HG03571 (cell line): ENCODE results near the gene SLC6A7.

Experiments used
- ATAC-seq: cut with Tn5 transposase; IDR thresholded peaks from one replicate; pipeline ENCODE4 v1.9.1; 2021; ENCODE audit not compliant: unreplicated experiment

SLC6A7 gene

DNA sequence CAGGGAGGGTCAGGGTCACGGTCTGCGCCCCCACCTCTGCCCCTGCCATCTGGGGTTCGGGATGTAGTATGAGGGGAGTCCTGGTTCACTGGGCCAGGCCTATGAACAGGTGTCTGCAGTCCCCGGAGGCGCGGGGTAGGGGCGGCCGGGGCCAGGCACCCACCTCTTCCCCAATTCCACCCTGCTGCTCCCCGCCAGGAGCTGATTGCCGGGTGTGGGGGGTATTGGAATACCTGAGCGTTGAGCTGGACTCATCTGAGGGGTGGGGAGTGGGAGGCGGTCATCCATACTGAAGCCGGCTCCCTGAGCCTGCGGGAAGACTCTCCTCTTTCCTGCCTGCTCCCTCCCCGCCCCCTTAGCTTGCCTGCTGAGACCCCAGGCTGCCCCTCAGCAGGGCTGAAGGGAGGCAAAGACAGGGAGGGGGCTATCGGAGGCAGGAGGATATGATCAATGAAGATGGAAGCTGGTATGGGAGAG, 679 bp downstream of the SLC6A7 start:
- no peak for ATAC-seq

DNA sequence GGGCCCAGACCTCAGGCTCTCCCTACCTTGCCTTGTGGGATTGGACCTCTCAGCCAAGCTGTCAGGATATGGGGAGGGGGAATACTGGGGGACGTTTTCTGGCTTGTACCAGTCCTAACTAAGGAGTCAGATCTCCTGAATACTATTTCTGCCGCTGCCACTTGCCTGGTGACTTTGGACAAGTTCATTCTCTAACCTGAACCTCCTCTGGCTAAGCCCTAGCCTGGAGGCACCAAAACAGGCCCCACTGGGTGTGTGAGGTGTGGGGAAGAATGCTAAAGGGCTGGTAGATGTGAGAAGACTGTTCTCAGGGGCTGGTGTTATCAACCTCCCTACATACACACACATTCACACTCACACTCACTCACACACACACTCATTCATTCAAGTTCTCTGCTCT, 1.1 kb downstream of the SLC6A7 start:
- no peak for ATAC-seq

DNA sequence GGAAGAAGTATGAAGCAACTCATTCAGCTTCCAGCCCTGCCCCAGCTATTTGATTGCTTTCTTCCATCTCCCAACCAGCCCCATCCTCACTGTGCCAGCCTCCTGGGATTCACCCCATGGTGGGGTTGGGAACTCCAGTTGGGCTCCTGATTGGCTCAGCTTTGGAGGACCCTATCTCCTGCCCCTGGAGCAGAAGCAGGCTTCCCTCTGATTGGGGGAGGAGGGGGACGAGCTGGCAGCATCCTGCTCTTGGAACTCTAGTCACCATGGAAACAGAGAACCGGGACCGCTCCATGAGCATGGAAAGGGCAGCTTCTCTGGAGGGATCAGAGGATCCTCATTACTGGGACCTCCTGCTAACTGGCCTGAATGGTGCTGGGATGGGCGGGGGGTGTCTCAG, 2.6 kb downstream of the SLC6A7 start:
- no peak for ATAC-seq

DNA sequence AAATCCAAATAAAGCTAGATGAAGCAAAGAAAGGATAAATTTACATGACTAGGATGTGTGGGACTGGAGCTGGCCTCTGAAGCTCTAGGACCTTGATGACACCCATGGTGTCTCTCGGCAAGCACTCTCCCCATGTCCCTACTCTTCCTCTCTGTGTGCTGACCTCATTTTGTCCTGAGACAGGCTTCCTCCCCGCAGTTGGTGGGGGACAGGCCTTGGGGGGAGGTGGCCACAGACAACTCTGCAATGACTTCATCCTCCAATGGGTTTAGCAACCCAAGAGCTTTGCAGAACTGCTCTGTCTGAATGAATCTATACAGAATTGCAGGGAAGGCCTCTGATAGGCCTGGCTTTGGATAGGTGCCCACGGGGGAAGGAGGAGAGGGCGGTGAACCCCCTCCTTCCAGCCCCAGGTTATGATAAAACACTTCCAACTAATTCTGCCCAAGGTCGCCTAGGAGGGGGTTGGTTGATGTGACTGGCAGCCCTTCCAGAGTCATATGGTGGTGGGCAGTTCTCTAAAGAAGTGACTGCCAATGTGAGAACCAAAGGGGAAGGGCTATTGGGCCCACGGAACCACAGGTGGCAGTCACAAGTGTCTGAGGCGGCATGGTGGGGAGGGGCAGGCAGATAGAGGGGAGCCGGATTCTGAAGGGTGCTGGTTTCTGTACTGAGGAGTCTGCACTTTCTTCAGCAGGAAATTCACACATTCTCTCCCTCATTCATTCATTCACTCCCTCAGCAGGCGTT, 6.0 kb downstream of the SLC6A7 start:
- no peak for ATAC-seq

DNA sequence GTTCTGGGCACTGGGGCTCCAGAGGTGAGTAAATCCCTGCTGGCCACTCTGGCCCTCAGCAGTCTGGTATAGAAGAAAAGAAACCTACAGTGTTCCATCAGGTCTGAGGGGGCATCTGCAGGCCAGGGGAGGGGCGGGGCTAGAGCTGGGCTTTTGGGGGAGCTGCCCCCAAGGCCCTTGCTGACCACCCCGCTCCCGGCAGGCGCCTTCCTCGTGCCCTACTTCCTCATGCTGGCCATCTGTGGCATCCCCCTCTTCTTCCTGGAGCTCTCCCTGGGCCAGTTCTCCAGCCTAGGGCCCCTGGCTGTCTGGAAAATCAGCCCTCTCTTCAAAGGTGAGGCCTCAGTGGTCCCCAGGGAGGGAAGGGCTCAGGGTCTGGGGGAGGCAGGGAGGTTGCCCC, 6.7 kb downstream of the SLC6A7 start:
- ATAC-seq = no peak

DNA sequence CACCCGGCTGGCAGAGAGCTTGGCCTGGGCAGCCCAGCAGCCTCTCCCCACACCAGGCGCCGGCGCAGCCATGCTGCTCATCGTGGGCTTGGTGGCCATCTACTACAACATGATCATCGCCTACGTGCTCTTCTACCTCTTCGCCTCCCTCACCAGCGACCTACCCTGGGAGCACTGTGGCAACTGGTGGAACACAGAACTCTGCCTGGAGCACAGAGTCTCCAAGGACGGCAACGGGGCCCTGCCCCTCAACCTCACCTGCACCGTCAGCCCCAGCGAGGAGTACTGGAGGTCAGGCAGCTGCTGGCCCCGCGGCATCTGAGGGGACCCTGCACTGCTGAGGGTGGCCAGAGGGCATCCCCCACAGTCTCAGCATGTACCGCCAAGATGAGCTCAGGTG, 7.1 kb downstream of the SLC6A7 start:
- ATAC-seq = no peak

DNA sequence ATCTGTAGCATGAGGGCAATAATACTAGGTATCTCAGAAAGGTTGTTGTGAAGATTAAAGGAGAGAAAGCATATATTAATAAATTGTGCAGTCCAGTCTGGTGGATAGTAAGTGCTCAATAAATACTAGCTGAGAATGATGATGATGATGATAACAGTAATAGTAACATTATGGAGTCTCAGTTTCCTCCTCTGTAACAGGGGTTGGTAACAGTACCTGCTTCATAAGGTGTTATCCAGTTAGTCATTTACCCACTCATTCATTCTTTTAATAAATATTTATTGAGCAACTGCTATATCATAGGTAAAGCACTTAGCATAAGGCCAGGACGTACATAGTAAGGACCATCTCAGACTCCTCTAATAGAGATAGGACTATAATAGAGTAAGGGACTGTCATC, 7.6 kb downstream of the SLC6A7 start:
- ATAC-seq = no peak

DNA sequence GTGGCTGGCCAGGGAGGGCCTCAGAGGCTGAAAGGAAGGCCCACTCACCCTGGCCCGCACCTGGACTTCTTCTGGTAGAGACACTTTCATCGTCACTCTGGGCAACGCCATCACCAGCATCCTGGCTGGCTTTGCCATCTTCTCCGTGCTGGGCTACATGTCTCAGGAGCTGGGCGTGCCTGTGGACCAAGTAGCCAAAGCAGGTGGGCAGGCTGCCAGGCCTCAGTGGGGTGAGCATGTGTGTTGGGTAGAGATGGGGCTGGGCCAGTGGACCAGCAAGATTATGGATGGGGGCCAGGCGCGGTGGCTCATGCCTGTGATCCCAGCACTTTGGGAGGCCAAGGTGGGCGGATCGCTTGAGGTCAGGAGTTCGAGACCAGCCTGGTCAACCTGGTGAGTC, 12.6 kb downstream of the SLC6A7 start:
- no peak for ATAC-seq

DNA sequence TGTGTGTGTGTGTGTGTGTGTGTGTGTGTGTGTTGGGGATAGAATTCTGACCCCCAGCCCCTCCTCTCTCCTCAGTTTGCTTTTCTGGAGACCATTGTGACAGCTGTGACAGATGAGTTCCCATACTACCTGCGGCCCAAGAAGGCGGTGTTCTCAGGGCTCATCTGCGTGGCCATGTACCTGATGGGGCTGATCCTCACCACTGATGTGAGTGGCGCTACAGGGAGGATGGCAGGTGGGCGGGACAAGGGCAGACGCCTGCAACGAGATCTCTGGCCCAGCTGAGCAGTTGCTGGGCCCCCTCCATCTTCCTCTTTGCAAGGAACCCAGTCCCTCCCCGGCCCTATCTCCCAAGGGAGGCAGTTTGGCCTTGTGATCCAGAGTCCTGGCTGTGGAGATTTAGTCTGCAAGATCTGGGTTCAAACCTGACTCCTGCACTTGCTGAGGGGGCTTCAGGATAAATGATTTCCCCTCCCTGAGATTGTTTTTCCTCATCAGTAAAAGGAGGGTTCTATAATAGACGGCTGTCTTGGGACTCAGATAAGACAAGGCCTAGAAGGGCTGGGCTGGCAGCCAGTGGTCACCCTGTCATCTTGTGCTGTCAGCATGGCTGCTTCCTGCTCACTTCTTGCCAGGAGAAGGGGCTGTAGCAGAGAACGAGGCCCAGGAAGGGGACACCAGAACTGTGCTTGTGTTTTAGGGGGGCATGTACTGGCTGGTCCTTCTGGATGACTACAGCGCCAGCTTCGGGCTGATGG, 14.1 kb downstream of the SLC6A7 start:
- ATAC-seq = no peak

DNA sequence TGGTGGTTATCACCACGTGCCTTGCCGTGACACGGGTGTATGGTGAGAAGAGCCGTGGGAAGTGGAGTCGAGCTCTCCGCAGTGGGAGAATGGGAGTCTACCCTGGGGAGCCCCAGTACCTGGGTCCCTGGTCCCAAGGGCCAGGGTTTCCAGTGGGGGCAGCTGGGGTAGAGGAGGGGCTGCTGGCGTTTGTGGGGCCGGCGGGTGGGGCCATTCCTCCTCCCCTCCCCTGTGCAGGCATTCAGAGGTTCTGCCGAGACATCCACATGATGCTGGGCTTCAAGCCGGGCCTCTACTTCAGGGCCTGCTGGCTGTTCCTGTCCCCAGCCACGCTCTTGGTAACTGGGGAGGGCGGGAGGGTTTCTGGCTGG, 14.7 kb downstream of the SLC6A7 start:
- no peak for ATAC-seq

DNA sequence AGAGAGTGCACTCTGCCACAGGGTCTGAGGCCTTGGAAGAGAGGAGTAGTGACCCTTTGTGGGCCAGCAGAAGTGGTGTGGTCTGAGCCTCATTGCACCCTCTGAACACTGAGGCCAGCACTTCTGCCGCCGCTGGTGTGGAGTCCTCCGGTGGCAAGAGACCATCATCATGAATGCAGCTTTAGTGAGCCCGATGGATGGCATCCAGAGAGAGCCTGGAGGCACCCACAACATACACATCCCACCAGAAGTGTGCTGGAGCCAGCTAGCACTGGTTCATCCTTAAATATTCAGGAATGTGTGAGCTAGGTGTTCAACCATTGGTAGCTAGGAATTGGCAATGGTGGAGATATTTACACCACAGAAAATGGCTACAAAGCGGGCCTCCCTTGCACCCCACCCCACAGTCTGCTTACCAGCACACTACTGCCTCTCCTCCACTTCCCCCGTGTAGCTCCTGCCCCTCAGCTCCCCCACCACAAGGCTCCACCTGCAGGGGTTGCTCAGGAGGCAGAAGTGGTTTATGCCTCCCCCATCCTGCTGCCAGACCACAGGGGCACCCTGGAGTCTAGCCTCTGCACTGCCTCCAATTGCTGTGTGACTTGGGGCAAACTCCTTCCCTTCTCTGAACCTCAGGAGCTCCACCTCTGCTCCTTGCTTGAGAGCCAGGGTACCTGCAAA, 16.4 kb downstream of the SLC6A7 start:
- ATAC-seq = no peak

DNA sequence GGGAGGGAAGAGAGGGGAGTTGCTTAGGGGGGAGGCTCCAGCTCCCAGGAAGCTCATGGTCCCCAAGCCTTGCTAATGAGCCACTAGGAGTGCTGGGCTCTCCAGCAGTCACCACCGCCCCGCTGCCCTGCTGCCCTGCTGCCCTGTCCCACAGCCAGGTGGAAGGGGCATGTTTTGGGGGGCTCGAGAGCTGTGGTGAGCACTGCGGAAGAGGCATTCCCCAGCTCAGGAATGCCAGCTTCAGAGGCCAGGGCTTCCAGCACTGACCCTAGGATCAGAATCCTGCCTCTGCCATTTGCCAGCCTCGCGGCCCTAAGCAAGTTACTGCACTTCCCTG, 16.9 kb downstream of the SLC6A7 start:
- ATAC-seq = no peak

DNA sequence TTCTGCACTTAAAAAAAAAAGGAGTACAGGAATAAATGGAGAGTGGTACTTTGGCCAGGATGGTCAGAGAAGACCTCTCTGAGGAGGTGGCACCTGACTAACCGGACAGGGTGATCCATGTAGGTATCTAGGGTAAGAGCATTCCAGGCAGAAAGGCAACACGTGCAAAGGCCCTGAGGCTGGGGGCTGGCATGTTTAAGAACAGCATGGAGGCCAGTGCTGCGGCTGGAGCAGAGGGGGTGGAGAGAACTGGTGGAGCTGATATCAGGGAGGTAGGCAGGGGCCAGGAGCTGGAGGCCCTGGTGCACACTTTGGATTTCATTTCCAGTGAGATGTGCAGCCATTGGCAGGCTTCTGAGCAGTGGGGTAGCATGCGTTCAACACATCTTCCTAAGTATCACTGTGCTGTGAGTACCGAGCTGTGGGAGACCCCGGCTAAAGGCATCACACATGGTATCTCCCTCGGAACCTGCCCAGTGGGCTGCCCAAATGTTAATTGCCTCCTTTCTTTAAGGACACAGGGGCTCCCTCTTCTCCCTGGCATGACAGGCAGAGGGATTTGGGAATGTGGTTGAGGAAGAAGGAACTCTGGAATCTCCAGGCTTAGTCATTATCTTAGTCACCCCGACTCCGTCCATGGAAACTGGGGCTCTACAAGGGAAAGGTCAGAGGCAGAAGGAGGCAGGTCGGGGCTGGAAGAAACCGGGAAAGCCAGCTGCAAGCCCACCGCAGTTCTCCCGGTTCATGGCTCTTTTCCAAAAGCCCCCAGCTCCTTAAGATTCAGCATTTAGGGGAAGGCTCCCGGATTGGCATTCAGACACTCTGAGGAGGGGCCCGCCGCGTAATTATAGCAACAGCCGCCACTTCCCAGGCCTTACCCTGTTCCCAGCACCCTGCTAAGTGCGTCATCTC, 18.6 kb downstream of the SLC6A7 start:
- ATAC-seq = no peak

DNA sequence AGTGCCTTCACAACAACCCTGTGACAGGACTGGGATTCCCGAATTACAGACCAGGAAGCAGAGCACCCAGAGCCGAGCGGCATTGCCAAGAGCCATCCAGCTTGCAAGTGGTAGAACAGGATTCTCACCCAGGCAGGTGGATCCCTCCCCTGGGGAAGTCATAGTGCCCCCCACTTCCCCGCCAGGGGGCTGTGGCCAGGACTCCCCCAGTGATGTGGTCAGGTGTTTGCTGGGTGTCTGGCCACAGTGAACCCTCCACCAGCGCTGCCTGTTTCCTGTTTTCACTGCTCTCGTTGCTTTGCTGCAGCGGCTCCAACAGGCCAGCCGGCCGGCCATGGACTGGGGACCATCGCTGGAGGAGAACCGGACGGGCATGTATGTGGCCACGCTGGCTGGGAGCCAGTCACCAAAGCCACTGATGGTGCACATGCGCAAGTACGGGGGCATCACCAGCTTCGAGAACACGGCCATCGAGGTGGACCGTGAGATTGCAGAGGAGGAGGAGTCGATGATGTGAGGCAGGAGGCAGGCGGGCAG, 19.3 kb downstream of the SLC6A7 start:
- ATAC-seq = no peak

DNA sequence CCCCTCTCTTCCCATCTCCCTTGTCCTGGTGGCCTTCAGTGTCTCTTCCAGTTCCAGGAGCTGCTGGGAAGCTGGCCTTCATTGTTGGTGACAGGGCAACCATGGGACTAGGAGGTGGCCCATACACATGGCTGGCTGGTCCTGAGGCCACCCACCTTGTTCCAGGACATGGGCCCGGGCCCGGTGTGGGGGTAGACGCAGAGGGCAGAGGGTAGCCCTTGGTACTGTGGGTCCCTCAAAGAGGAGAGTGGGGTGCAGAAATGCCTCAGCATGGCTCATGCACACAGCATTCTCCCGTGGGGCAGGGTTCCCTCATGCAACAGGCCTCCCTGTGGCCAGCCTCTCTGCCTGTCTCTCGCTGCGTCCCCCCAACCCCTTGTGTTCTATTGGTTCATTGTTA, 20.8 kb downstream of the SLC6A7 start:
- ATAC-seq = no peak

DNA sequence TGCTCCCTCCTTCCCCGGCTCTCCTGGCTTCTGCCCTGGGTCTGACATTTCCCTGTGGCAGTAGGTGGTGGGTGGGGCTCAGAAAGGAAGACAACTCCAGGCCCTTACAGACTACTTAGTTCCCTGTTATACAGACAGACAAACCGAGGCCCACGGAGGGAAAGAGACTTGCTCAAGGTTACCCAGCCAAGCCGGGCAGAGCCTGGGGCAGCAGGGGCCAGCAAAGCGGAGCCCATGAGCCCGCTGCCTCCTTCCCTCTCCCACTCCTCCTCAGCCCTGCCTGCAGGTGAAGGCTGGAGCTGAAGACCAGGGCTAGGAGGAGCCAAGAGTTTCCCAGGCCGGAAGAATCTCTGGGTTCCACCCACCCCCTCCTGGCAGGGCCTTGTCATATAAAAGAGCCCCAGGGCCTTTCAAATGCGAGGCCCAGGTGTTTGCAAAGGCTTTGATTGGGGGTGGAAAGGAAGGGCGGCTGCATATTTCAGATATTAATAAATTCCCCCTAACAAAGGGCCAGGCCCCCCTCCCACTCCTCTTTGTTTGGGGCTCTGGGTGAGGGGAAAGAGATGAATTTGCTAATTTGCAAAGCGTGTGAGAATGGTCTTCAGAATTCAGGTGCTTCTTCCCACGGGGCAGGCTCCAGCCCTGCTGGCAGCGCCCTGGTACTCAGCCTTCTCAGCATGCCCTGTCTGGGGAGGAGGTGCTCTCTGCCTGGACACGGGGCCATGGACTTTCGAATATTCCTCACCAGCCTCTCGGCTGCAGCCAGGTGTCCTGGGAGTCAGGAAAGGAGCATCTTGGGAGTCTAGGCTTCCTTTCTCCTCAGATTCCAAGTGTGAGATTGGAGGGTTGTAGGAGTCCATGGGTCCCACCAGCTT, 21.5 kb downstream of the SLC6A7 start:
- ATAC-seq = no peak

DNA sequence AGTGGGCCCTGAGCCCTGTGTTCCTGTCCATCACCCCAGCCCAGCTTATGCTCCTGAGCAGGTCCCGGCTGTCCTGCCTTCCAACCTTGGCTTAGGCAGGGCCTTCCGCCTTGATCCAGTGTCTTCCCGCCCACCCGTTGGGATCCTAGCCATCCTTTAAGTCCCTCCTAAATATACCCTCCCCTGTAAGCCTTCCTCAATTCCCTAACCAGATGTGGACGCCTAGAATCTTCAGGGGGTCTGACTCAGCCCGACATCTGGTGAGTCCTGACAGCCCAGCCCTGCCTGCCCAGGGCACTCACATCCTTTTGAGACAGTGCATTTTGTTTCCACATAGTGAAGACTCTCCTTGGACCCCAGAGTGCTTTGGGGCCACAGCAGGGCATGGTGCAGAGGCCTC, 23.7 kb downstream of the SLC6A7 start:
- no peak for ATAC-seq

DNA sequence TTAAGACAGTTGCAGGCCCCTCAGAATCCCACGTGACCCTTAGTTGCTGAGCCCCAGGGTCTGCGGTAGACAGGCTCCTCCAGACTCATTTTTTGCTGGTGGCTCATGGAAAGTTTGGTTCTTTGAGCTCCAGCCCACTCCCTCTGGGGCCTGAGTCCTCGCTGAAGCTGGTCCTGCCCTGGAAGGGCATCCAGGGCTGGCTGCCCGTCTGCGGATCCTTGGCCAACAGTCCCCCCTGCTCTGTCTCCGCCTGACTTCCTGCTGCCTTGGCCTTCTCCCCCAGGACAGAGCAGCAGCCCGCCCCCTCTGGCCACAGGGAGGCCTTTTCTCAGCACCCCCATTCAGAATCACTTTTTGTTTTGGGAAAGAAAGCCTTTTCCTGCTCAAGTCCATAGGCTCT, 24.4 kb downstream of the SLC6A7 start:
- ATAC-seq = no peak

DNA sequence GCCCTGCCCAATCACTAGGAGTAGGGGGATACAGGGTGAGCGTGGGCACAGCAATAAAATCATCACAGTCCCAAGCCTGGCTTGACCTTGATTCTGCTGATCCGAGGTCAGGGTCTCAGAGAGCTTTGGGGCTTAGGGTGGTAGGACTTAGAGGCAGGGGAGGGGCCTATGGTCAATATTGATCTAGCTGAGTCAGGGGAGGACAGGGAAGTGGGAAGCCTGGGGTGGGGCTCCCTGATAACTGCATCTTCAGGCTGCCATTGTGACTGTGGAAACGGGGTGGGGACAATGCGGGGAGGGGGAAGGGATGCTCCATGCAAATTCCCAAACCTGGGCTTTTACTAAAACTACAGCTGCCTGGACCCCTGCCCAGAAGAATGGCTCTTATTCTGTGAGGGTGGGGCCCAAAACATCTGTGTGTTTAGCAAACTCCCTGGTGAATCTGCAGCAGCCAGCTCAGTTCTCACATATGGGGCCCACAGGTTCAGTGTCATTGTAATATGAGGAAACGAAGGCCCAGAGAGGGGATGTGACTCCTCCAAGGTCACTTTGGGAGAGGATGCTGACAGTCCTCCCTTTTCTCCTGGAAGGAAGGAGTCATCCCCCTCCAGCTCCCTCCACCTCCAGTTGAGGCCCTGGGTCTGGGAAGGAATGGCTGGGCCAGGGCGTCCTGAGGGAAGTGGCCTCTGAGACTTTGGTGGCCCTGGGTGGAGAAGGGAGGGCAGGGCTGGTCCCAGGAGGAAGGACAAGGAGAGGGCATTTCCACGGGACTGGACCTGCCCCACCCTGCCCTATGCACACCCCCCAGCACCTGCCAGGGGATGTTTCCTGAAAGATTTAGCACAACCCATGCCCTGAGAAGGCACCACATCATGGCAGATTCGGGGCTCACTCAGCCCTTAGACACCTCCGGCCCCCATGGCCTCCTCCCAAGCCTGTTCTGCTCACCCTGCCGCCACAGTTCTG, 26.4 kb downstream of the SLC6A7 start:
- no peak for ATAC-seq
